ENCODE measurements around the gene COL25A1.

Gene COL25A1

GRCh38 chr4:108794136-108794535, 508.3 kb downstream of the COL25A1 start:
- no peak for DNase-seq

DNA sequence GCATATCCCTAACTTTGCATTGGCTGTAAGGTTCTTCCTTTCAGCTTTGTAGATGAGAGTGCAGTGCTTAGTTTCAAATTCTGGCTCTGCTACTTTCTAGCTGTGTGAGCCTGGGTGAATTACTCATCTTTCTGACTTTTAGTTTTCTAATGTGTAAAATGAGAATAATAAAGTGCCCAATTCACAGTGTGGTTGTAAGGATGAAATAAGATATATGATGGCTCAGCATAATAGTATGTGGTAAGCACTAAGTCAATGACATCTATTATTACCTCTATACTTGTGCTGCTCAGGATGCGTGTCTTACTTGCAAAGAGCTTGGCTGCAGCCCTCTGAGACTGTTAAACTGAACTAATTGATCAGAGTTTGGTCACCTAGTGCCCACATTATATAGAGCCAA, 509.0 kb downstream of the COL25A1 start:
- no peak for DNase-seq

- DNase-seq = no peak
Measured at GRCh38 chr4:108788731-108789130, 513.7 kb downstream of the COL25A1 start.

DNA sequence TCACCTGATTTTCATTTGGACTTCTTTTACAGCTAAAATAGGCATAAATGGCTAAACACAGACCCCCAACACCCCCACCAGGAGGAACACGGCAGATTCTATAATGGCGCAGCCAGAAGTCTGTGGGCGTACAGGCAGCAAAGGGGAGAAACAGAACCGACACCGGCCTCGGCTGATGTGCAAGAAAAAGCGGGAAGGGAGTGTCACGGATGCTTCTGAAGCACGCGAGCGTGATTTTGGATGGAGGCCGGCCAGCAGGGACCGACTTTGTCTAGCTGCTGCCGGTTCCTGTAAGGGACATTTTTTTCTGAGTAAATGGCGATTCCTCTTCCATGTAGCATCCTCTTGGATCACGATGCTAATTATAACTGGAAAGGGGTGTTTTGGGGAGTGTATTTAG, 514.7 kb downstream of the COL25A1 start:
- DNase-seq = no peak

- no peak for DNase-seq
Measured at GRCh38 chr4:108787106-108787505, 515.4 kb downstream of the COL25A1 start.

- DNase-seq = no peak
Measured at GRCh38 chr4:108786351-108786750, 516.1 kb downstream of the COL25A1 start.

DNA sequence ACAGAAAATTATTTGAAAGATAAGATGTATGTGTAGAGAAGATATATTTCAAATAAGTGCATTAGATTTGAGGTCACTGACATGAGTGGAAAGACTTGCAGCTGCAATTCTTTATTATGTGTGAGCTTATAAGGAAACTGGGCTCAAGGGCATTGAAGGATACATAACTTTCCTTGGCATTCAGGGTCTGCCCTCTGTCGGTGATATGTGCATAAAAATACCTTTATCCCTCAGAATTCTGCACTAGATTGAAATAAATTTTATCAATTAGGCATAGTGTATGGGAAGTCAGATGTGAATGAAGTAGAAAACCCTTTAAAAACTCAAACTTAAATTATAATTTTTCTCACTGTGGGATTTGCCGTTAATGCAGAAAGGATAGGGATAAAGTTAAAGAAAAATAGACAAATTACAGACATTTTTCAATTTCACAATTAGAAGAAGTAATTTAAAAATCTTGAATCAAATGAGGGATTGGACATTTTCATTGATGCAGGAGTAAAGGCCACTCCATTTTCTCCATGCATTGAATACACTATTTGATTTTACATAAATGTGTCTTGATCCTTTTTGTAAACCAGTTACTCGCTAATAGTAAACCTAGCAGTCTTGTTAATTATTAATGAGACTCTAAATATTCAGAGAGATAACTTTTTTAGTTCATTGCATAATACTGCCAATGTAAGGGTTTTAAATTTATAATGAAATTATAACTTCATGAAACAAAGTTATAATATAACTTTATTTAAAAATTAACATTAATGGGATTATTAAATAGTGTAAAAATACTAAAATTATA, 518.6 kb downstream of the COL25A1 start:
- DNase-seq = no peak

DNA sequence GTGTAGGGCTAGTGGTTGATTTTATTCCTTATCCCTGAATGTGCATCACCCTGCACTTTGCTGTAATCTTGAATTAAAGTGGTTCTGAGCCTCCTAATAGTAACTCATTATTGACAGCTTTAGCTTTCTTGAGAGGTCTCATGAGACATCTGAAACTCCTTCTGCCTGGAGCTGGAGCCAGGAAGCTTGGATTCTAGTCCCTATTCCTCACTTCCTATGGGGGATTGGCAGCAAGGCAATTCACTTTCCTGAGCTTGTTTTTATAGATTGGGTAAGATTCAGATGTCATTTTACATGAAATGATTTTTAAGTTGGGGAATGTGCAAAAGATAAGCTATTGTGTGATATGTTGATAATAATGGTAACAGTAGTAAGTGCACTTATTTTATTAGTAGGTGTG, 522.5 kb downstream of the COL25A1 start:
- no peak for DNase-seq

GRCh38 chr4:108777388-108777787, 525.1 kb downstream of the COL25A1 start:
- no peak for DNase-seq

- no peak for DNase-seq
Measured at GRCh38 chr4:108775921-108776320, 526.5 kb downstream of the COL25A1 start.

DNA sequence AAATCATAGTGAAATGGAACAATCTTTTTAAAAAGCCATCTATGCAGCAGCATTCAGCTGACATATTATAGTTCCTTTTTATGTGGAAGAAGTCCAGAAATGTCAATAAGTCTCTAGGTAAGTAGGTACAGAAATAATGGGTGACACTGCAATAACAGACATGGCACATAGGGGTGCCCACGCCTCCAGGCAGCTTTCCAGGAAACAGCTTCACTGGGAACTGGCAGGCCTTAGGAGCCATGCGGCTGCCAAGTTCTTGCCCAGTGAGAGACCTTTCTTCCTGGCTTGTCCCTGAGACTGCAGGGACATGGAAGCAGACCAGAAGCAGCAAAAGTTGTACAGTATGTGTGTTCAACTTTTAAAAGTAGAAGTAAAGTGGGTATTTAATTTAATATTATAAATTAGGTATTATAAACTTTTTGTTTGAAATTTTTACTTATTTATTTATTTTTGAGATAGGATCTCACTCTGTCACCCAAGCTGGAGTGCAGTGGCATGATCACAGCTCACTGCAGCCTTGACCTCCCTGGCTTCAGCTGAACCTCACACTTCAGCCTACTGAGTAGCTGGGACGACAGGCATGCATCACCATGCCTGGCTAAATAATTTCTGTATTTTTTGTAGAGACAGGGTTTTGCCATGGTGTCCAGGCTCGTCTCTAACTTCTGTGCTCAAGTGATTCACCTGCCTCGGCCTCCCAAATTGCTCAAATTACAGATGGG, 527.5 kb downstream of the COL25A1 start:
- no peak for DNase-seq

DNA sequence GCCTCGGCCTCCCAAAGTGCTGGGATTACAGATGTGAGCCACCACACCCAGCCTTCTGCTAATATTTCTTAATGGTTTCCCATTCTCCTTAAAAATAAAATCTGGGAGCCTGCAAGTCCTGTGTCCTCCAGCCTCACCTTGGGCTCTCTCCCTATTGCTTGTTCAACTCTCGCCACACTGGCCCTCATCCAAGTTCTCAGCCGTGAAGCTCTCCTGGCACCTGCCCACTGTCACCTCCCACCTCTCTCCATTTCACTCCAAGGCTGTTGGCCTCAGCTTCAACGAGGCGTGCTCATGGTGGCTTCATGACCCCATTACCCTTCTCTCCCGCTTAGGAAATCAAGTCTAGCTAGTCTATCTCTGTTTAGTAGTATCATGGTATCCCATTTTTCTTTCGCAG, 530.1 kb downstream of the COL25A1 start:
- DNase-seq = no peak

- no peak for DNase-seq
Measured at GRCh38 chr4:108766058-108766457, 536.4 kb downstream of the COL25A1 start.

DNA sequence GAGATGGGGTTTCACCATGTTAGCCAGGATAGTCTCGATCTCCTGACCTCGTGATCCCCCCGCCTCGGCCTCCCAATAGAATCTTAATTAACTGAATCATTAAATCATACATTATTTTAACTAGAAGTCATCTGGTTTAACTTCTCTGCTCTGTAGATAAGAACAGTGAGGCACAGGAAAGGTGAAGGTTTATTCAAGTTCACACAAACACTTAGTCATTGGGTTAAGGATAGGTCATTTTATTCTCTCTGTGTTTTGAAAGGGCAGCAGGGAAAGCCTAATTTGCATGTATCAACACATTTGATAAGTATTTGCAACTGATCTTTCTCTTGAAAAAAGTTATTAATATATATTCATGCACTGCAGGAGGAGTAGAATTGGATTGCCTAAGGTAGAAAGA, 538.5 kb downstream of the COL25A1 start:
- no peak for DNase-seq

DNA sequence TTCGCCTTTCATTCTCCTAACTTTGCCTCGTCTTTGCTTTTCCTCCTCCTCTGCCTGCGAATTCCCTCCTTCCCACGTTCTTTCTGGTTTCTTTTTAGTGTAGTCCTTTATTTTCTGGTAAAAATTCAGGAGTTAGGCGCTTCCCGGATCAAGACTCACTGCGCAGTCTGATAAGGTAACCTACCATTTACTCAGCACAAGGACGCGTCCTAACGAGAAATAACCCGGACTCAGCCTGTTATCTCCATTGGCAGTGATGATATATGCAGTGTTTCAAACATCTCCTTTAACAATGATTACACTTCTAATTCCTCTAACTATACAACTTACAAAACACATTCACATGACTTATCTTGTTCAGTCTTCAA, 539.2 kb downstream of the COL25A1 start:
- no peak for DNase-seq

DNA sequence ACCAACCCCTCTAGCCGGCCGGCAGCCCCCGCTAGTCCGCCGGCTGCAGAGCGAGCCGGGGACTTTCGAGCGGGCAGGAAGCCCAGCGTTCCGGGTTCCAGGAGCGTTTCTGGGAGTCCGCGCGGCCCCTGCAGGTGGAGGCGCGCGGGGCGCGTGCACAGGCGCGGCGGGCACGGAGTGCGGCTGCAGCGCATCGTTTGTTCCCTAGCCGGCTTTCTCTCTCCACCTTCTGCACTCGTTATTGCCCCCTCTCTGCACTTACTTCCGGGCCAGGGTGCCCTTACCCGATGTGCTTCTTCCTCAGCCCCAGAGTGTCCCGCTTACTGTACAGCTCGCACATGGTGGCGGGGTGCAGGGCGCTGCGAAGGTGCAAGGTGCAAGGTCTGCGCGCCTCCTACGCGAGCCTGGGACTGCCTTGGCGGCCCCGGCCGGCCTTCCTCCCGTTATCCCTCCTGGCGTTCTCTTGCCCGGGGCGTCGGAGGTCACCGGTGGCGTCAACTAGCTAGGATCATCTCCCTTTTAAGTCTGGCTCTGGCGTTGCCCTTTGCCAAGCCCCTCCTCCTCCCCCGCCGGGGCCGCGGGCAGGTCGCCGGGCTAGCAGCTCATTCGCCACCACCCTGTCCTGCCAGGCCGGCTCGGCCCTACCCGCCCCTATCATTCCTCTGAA, 539.8 kb downstream of the COL25A1 start, which contains the start of gene ETNPPL:
Gene ETNPPL (minus strand): TSS at position 495 of the 667 bp plus-strand sequence. CDS start 155 bp downstream, at position 340.
- DNase-seq = no peak
